HepG2 (cell line): ENCODE measurements around the gene FAM200B. TPM values are rescaled to one million over a fixed set of nuclear protein-coding genes. Genes with fewer than 3 reads are reported as not detected.

Experiments
- ATAC-seq: fragments of 200-7000 bp; cut with Tn5 transposase; 3 replicates; pipeline ENCODE4 v1.9.1; 2020; ENCODE audit warnings: mild to moderate bottlenecking, moderate library complexity
- BruUV-seq: library from RNA; stranded (reverse); fragments of 400-500 nt; replicated peaks from 2 replicates; lab custom pipeline; 2021; lab: Mats Ljungman, UMichigan
- CTCF ChIA-PET: fragments of 300-600 bp; formaldehyde crosslinking; extraction: SDS; loops from one replicate; lab custom pipeline; 2021; ENCODE audit warnings: low total read pairs, inconsistent platforms, low intra/inter-chr PET ratio; lab: Yijun Ruan, JAX
- POLR2A ChIA-PET: fragments of 350-600 bp; sonication (Branson Sonifier 250); formaldehyde crosslinking; loops from one replicate; lab custom pipeline; 2020; ENCODE audit warnings: antibody characterized with exemption, inconsistent platforms; lab: Yijun Ruan, JAX
- DNase-seq: peaks from one replicate; pipeline ENCODE4 v3.0.0-alpha.2; 2015; ENCODE audit warnings: low spot score
- FAIRE-seq: peaks from 3 replicates; lab custom pipeline; 2011; peaks lifted over from hg19 to GRCh38; lab: Jason Lieb, UNC
- H2AFZ ChIP-seq: one replicate; pipeline ENCODE4 v1.6.1; 2011; ENCODE audit warnings: low read length, inconsistent platforms
- H3K27ac ChIP-seq: fragments of 300-600 bp; 3 replicates; pipeline ENCODE4 v1.8.0; 2011; ENCODE audit warnings: mixed run types, mild to moderate bottlenecking, mixed read lengths, low read length, inconsistent platforms; ENCODE audit not compliant: insufficient read depth; ENCODE audit errors: extremely low read length
- H3K27me3 ChIP-seq, 2 experiments: fragments of 200-600 bp in 1 of 2; 2 replicates in 1 of 2; 3 replicates in 1 of 2; pipeline versions ENCODE4 v1.6.0 to v1.8.0; 2011; ENCODE audit warnings: low read length in 2 of 2, mild to moderate bottlenecking in 2 of 2, moderate library complexity in 2 of 2, inconsistent platforms in 1 of 2; ENCODE audit not compliant: insufficient read depth in 2 of 2, control insufficient read depth in 1 of 2
- H3K36me3 ChIP-seq, 2 experiments: fragments of 200-600 bp in 1 of 2; replicated peaks in 1 of 2; 2 replicates in 1 of 2; 3 replicates in 1 of 2; pipeline versions ENCODE4 v1.5.1 to v1.8.0; 2011; ENCODE audit warnings: low read length in 2 of 2, inconsistent platforms in 1 of 2; ENCODE audit not compliant: insufficient read depth in 2 of 2, control insufficient read depth in 1 of 2
- H3K4me1 ChIP-seq: 2 replicates; pipeline ENCODE4 v1.5.1; 2012; ENCODE audit warnings: low read length, inconsistent platforms; ENCODE audit not compliant: insufficient read depth
- H3K4me2 ChIP-seq: 2 replicates; pipeline ENCODE4 v1.6.0; 2011; ENCODE audit warnings: low read depth, low read length, inconsistent platforms
- H3K4me3 ChIP-seq, 3 experiments: fragments of 200-600 bp in 1 of 3; sonication (generic), shearing (Covaris generic) in 1 of 3; replicated peaks in 1 of 3; 2 replicates each; pipeline ENCODE4 v1.5.1; 2011 to 2016; ENCODE audit warnings: low read length in 3 of 3, inconsistent platforms in 2 of 3, low read depth in 2 of 3, mild to moderate bottlenecking in 2 of 3, control low read depth in 1 of 3, mixed read lengths in 1 of 3; ENCODE audit not compliant: insufficient read depth in 1 of 3
- H3K79me2 ChIP-seq: one replicate; pipeline ENCODE4 v1.6.1; 2011; ENCODE audit warnings: low read length, inconsistent platforms; ENCODE audit not compliant: insufficient read depth
- H3K9ac ChIP-seq: 2 replicates; pipeline ENCODE4 v1.6.0; 2011; ENCODE audit warnings: mild to moderate bottlenecking, low read depth, low read length, inconsistent platforms; ENCODE audit not compliant: insufficient read depth
- H3K9me3 ChIP-seq: 2 replicates; pipeline ENCODE4 v1.5.1; 2012; ENCODE audit warnings: mild to moderate bottlenecking, low read length
- H4K20me1 ChIP-seq: 2 replicates; pipeline ENCODE4 v1.6.0; 2011; ENCODE audit warnings: inconsistent platforms, mild to moderate bottlenecking, low read length, moderate library complexity; ENCODE audit not compliant: insufficient read depth
- ARNT ChIP-seq: fragments of 450-650 bp; IDR thresholded peaks from 2 replicates; pipeline ENCODE4 v1.6.1; 2017
- CEBPZ ChIP-seq: IDR thresholded peaks from 2 replicates; pipeline ENCODE4 v1.6.1; 2012; ENCODE audit warnings: low read length, improper control_type of control experiment
- FIP1L1 ChIP-seq: fragments of 200-400 bp; formaldehyde crosslinking; IDR thresholded peaks from 2 replicates; pipeline ENCODE4 v1.6.1; 2018; ENCODE audit warnings: low read depth, mild to moderate bottlenecking, low read length, moderate library complexity, borderline replicate concordance; ENCODE audit not compliant: insufficient read depth
- NFIC ChIP-seq: IDR thresholded peaks from 2 replicates; pipeline ENCODE4 v1.6.1; 2012; ENCODE audit warnings: mild to moderate bottlenecking, low read length, inconsistent platforms
- USF2 ChIP-seq, 2 experiments: sonication (generic) in 1 of 2; formaldehyde crosslinking in 1 of 2; IDR thresholded peaks; 2 replicates each; pipeline versions ENCODE4 v1.5.1 to v1.6.1; 2011 to 2020; ENCODE audit warnings: borderline replicate concordance in 1 of 2, low read depth in 1 of 2, low read length in 1 of 2, mild to moderate bottlenecking in 1 of 2, missing genetic modification reagents in 1 of 2, moderate library complexity in 1 of 2
- ZBTB7B ChIP-seq: sonication (generic); formaldehyde crosslinking; IDR thresholded peaks from 2 replicates; pipeline ENCODE4 v1.4.0; 2020; ENCODE audit warnings: missing genetic modification reagents
- WGBS: methylation state at CpG from one replicate; pipeline ENCODE4 v1.1.6; 2017; ENCODE audit warnings: low lambda C conversion rate; 5-methylcytosine and 5-hydroxymethylcytosine counted together
- in situ Hi-C: cut with HindIII; loops from 2 replicates; pipeline ENCODE4 v1.10.0; 2017; ENCODE audit warnings: low pct_unique_long_range_greater_than_20kb; ENCODE audit not compliant: extremely low pct_ligation_motif_present
- intact Hi-C: fragments of 100-400 bp; cut with micrococcal nuclease; formaldehyde crosslinking; loops from one replicate; pipeline ENCODE4 v1.10.0; 2022; ENCODE audit not compliant: unreplicated experiment
- polyA plus RNA-seq, 8 experiments: library from polyadenylated mRNA; depleted of rRNA in 3 of 8; stranded (reverse) in 7 of 8; unstranded in 1 of 8; fragments of >200 nt; fragmentation: Illumina TruSeq in 4 of 8; extraction: Trizol in 4 of 8; gene quantifications; 2 replicates each; pipeline versions ENCODE4 v1.2.1 to v1.2.3, GENCODE V29; 2011 to 2016; ENCODE audit warnings: low read depth in 4 of 8, missing spikeins in 1 of 8, mixed read lengths in 1 of 8; ENCODE audit not compliant: insufficient read depth in 1 of 8
- total RNA-seq, 5 experiments: library from RNA; depleted of rRNA; stranded (reverse); fragments of >200 nt; fragmentation: Illumina TruSeq; extraction: Trizol; gene quantifications; 2 replicates each; pipeline ENCODE4 v1.2.3, GENCODE V29; 2016; ENCODE audit warnings: low read depth in 1 of 5
- TF ChIP-seq, protein P1 (sequence below): IDR thresholded peaks from 2 replicates; pipeline ENCODE4 v1.6.1; 2012; ENCODE audit warnings: inconsistent platforms

Gene FAM200B
- total and polyA plus RNA-seq, 2 of the 13 experiments (the other 11 are each of a cell fraction or from before 2014, with no cell fraction given) = 25.6 to 41.8 TPM

DNA sequence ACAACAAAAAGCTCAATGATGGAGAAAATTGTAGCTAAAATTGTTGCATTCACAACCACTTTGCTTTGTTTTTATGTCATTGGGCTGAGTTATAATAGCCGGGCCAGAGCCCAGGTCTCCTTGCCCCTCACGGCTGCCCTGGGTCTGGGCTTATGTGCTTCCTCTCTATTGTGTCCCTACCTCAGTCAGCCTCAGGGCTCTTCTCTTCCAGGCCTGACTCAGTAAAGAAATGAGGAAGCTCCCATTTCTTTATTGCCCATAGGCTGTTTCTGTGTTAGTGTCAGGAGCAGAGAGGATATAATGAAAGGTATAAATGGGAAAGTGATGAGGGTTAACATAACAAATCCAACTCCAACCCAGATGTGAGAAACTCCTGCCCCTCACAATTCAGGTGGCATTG lies 39.2 kb downstream of the FAM200B start:
- no peaks in the 10 kb centered on the region for H3K27me3 ChIP-seq

More for the DNA sequence above, 39.2 kb downstream of the FAM200B start:
- Histone ChIP-seq H3K27ac (no peak overlapping the region), H2AFZ (no peak overlapping the region), H3K9ac (no peak overlapping the region), H3K4me3 (no peak overlapping the region), H3K36me3 (no peaks in the 10 kb centered on the region), H3K4me2 (no peak overlapping the region), H3K79me2 (no peaks in the 10 kb centered on the region), H3K4me1 (peaks cover 21% of the 10 kb centered on the region), H4K20me1 (no peaks in the 10 kb centered on the region), H3K9me3 (no peaks in the 10 kb centered on the region)
- in situ Hi-C loops = no loop called here
- FAIRE-seq (no peak), ATAC-seq (no peak), DNase-seq (no peak)
- intact Hi-C loops = no loop called here
- TF ChIP-seq NFIC (no peak), ZBTB7B (no peak), USF2 (IDR thresholded peaks at IDR 0.05; ENCODE audit: low read depth, low read length) (no peak), USF2 (CRISPR knock-in tag; IDR thresholded peaks at IDR 0.05; ENCODE audit: borderline replicate concordance) (no peak), FIP1L1 (no peak), CEBPZ (no peak), ARNT (no peak)
- TF ChIP-seq, protein P1, sequence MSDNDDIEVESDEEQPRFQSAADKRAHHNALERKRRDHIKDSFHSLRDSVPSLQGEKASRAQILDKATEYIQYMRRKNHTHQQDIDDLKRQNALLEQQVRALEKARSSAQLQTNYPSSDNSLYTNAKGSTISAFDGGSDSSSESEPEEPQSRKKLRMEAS = no peak
- ChIA-PET POLR2A (interaction anchor here (1.1 kb wide), 1 partner anchor 39 kb away, joined by 3 read pairs; the partner anchor contains the start of gene FAM200B), CTCF (no interaction called here)
- 56% methylated on average over 2 of the region's 2 CpGs for WGBS
- no TSS peak for BruUV-seq
